Uterus (tissue), 4 donors: ENCODE results near the gene UQCC2. TPM values are rescaled to one million over a fixed set of nuclear protein-coding genes. Genes with fewer than 3 reads are reported as not detected.

Experiments
- DNase-seq, 2 donors: peaks; one replicate each; pipeline ENCODE4 v3.0.0-alpha.2; 2019 to 2020
- H3K27ac ChIP-seq, 2 donors: fragments of 200-600 bp; sonication (generic); 1 replicate in 1 of 2; 2 replicates in 1 of 2; pipeline ENCODE4 v1.5.1; 2016 to 2018
- H3K27me3 ChIP-seq, 2 donors: fragments of 200-600 bp; sonication (generic); one replicate each; pipeline ENCODE4 v1.5.1; 2018 to 2019; ENCODE audit warnings: control low read depth in 1 of 2
- H3K36me3 ChIP-seq, 2 donors: fragments of 200-600 bp; sonication (generic); one replicate each; pipeline ENCODE4 v1.5.1; 2019; ENCODE audit warnings: control low read depth in 1 of 2
- H3K4me1 ChIP-seq, 2 donors: fragments of 200-600 bp; sonication (generic); one replicate each; pipeline ENCODE4 v1.5.1; 2018 to 2019; ENCODE audit warnings: control low read depth in 1 of 2
- H3K4me3 ChIP-seq, 2 donors: fragments of 200-600 bp; sonication (generic); 1 replicate in 1 of 2; 2 replicates in 1 of 2; pipeline ENCODE4 v1.5.1; 2018 to 2019; ENCODE audit warnings: mild to moderate bottlenecking in 1 of 2
- H3K9me3 ChIP-seq, 2 donors: fragments of 200-600 bp; sonication (generic); one replicate each; pipeline ENCODE4 v1.5.1; 2019; ENCODE audit warnings: control low read depth in 1 of 2
- POLR2A ChIP-seq, 2 donors: fragments of 450-650 bp; IDR thresholded peaks; one replicate each; pipeline ENCODE4 v1.6.1; 2016; ENCODE audit warnings: antibody characterized with exemption in 2 of 2, mild to moderate bottlenecking in 1 of 2, moderate library complexity in 1 of 2
- intact Hi-C: fragments of 100-400 bp; cut with DNase I; formaldehyde crosslinking; loops from one replicate; pipeline ENCODE4 v1.15.1; 2023; ENCODE audit warnings: low total_unique reads
- total RNA-seq, 4 donors: library from RNA; depleted of rRNA in 3 of 4; stranded (reverse); fragments of >200 nt in 3 of 4; gene quantifications; one replicate each; pipeline versions ENCODE4 v1.1.0 to v1.2.4, GENCODE V29; 2014 to 2023
- TF ChIP-seq, protein P1 (sequence below), 4 experiments: fragments of 200-600 bp in 2 of 4; fragments of 450-650 bp in 2 of 4; sonication (generic) in 2 of 4; IDR thresholded peaks; one replicate each; pipeline ENCODE4 v1.5.1; 2016 to 2019; ENCODE audit warnings: antibody characterized with exemption in 4 of 4, mild to moderate bottlenecking in 2 of 4, moderate library complexity in 1 of 4
- donor health status: DM: yes; HTN: yes; CAD: no.

Gene UQCC2
- total RNA-seq, 4 donors from 2014 or later, result 10.0 to 63.2 (median 30.9) TPM

DNA sequence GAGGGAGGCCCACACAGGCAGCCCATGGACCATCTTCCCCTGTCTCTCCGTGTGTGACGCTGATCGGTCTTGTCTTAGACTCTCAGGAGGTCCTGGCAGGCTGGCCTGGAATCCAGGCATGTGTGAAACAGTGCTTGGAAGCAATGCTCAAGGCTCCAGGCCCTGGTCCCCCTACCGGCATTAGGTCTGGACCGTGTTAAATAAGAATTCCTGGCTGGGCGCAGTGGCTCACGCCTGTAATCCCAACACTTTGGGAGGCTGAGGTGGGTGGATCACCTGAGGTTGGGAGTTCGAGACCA, 22.2 kb upstream of the UQCC2 start:
- H3K36me3 ChIP-seq, result no peaks in the 10 kb centered on the region
- intact Hi-C loops, result no loop called here
- TF ChIP-seq, protein P1, sequence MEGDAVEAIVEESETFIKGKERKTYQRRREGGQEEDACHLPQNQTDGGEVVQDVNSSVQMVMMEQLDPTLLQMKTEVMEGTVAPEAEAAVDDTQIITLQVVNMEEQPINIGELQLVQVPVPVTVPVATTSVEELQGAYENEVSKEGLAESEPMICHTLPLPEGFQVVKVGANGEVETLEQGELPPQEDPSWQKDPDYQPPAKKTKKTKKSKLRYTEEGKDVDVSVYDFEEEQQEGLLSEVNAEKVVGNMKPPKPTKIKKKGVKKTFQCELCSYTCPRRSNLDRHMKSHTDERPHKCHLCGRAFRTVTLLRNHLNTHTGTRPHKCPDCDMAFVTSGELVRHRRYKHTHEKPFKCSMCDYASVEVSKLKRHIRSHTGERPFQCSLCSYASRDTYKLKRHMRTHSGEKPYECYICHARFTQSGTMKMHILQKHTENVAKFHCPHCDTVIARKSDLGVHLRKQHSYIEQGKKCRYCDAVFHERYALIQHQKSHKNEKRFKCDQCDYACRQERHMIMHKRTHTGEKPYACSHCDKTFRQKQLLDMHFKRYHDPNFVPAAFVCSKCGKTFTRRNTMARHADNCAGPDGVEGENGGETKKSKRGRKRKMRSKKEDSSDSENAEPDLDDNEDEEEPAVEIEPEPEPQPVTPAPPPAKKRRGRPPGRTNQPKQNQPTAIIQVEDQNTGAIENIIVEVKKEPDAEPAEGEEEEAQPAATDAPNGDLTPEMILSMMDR (IDR thresholded peaks at IDR 0.05), result no peak

DNA sequence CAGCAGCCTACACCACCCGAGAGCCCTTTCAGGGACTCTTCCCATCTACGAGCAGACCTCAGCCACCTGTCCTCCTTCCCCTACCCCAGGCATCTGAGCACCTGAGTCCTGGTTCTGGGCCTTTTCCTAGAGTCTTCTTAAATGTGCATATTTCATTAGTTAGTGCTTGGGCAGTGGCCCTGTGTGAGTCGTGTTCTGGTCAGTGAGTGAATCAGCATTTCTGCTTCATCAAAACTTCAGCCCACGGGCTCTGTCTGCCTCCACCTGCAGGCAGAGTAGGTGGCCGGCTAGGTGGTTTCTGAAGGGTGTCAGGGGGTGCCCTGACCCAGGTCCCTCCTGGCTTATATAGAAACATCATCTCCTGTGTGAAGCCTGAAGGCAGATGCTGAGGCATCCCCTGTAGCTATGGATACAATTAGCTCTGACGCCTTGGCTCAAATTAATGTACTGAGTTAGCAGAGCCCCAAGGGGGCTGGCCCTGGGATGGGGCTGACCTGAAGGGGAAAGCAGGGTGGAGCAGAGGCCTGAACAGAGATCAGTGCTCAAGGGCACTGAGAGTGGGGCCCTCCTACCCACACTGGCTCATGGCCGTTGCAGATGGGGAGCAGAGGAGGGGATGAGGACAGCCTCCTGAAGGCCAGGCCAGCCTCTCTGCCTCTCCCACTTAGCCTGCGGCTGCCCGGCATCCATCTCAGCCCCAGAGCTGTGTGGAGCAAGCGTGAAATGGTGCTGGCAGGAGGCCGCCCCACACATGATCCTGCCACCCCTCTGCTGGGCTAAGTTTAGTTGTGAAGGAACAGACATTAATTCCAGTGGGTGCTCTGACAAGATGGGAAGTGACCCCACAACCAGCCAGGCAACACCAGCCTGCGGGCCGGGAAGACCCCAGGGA, 21.6 kb upstream of the UQCC2 start:
- no peaks in the 10 kb centered on the region for H3K36me3 ChIP-seq
- DNase-seq, result no peak
- intact Hi-C loops, result no loop called here
- H3K27ac ChIP-seq, result no peak overlapping the region
- no peaks in the 10 kb centered on the region for H3K4me1 ChIP-seq
- no peak for TF ChIP-seq POLR2A (IDR thresholded peaks at IDR 0.05)
- TF ChIP-seq, protein P1 (IDR thresholded peaks at IDR 0.05), result no peak
- H3K9me3 ChIP-seq, result no peaks in the 10 kb centered on the region
- no peak overlapping the region for H3K4me3 ChIP-seq
- H3K27me3 ChIP-seq, result no peaks in the 10 kb centered on the region

More for the DNA sequence above, 22.2 kb upstream of the UQCC2 start:
- no peaks in the 10 kb centered on the region for H3K27me3 ChIP-seq
- H3K9me3 ChIP-seq, result no peaks in the 10 kb centered on the region
- H3K27ac ChIP-seq, result no peak overlapping the region
- no peaks in the 10 kb centered on the region for H3K4me1 ChIP-seq
- DNase-seq, result no peak
- H3K4me3 ChIP-seq, result no peak overlapping the region

DNA sequence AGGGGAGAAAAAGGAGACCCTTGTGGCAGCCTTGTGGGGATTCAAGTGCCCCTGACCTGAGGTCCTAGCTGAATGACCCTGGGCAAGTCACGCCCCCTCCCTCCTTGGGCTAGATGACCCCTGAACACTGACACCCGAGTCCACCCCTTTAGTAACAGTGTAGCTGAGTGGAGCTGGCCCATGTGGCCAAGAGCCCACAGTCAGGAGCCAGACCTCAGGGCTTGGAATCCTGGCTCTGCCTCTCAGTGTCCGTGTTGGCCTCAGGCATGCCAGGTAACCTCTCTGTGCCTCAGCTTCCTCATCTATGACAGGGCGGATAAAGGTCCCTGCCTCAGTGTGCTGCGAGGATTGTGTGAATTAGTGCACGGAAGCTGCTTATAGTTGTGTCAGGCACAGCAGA, 20.9 kb upstream of the UQCC2 start:
- DNase-seq, result no peak
- Histone ChIP-seq H3K4me1 (no peaks in the 10 kb centered on the region), H3K36me3 (no peaks in the 10 kb centered on the region), H3K4me3 (no peak overlapping the region), H3K27me3 (no peaks in the 10 kb centered on the region), H3K27ac (no peak overlapping the region), H3K9me3 (no peaks in the 10 kb centered on the region)
- intact Hi-C loops, result no loop called here
- no peak for TF ChIP-seq POLR2A (IDR thresholded peaks at IDR 0.05)
- TF ChIP-seq, protein P1 (IDR thresholded peaks at IDR 0.05), result no peak

DNA sequence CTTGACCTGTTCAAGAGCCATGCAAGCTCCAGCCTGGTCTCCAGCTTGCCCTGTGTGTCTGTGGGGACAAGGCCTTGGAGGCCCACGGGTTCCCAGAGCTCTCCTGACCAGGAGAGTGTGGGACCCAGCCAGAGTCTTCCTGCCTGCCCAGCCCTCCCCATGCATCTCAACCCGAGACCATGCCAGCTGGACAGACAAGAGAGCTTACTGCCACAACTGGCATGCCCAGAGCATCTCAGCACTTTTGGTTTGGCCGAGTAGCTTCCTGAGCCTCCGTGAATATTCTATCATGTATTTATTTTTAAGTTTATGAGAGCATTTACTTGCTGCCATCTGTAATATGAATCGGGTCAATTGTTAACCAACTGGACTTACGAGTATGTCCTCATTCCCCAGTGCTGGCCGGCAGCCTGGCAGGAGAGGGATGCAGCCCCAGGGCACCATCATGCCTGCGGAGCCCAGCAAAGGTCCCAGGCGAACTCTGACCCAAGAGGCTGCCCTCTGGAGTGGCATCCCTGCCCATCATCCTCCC, 20.3 kb upstream of the UQCC2 start:
- Histone ChIP-seq H3K27me3 (no peaks in the 10 kb centered on the region), H3K36me3 (no peaks in the 10 kb centered on the region), H3K4me3 (no peak overlapping the region), H3K4me1 (no peaks in the 10 kb centered on the region), H3K9me3 (no peaks in the 10 kb centered on the region), H3K27ac (no peak overlapping the region)
- TF ChIP-seq POLR2A (IDR thresholded peaks at IDR 0.05), result no peak
- TF ChIP-seq, protein P1 (IDR thresholded peaks at IDR 0.05), result no peak
- no peak for DNase-seq
- intact Hi-C loops, result no loop called here

DNA sequence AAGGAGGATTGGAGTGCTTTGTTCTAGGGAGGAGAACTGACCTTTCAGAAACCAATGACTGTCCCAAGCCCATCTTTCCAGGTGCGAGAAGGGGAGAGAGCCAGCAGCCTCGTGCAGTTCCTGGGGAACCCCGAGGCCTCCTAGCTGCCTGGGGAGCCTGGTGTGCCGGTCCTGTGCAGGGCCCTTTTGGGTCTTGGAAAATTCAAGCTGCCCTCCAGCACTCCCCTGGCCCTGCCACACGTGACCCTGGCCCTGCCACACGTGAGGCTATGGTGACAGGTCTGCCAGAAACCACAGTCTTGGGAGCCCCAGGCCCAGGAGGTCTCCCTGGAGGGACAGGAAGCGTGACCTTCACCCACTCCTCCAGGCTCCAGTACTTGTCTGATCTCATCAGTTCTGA, 19.5 kb upstream of the UQCC2 start:
- no peaks in the 10 kb centered on the region for H3K36me3 ChIP-seq

More for the DNA sequence above, 19.5 kb upstream of the UQCC2 start:
- DNase-seq, result no peak
- Histone ChIP-seq H3K9me3 (no peaks in the 10 kb centered on the region), H3K27ac (no peak overlapping the region), H3K27me3 (no peaks in the 10 kb centered on the region), H3K4me3 (no peak overlapping the region), H3K4me1 (no peaks in the 10 kb centered on the region)
- TF ChIP-seq POLR2A (IDR thresholded peaks at IDR 0.05), result no peak
- TF ChIP-seq, protein P1 (IDR thresholded peaks at IDR 0.05), result no peak
- intact Hi-C loops, result no loop called here
